Endothelial cell of umbilical vein (primary cell): ENCODE data around the gene CFAP77. TPM values are rescaled to one million over a fixed set of nuclear protein-coding genes. Genes with fewer than 3 reads are reported as not detected.

Source experiments
- BruUV-seq: library from RNA; stranded (reverse); fragments of 400-500 nt; replicated peaks from 2 replicates; lab custom pipeline; 2021; lab: Mats Ljungman, UMichigan
- CTCF ChIA-PET: fragments of 300-600, 350-600 bp; sonication (Branson Sonifier 250); formaldehyde crosslinking; loops from one replicate; lab custom pipeline; 2021; ENCODE audit warnings: antibody characterized with exemption, inconsistent platforms; lab: Charles Lee
- POLR2A ChIA-PET: fragments of 300-600, 350-600 bp; sonication (Branson Sonifier 250); formaldehyde crosslinking; loops from one replicate; lab custom pipeline; 2021; ENCODE audit warnings: antibody characterized with exemption, inconsistent platforms; lab: Charles Lee
- DNase-seq: peaks from one replicate; pipeline ENCODE4 v3.0.0-alpha.2; 2011; ENCODE audit warnings: low read depth, low spot score
- FAIRE-seq: peaks from 2 replicates; lab custom pipeline; 2011; peaks lifted over from hg19 to GRCh38; lab: Jason Lieb, UNC
- H2AFZ ChIP-seq: 2 replicates; pipeline ENCODE4 v1.6.0; 2012; ENCODE audit warnings: low read depth, low read length, control low read depth, inconsistent platforms
- H3K27ac ChIP-seq: 2 replicates; pipeline ENCODE4 v1.5.1; 2011; ENCODE audit warnings: low read depth, mild to moderate bottlenecking, control low read depth, low read length, moderate library complexity; ENCODE audit not compliant: insufficient read depth
- H3K27me3 ChIP-seq, 2 experiments: 2 replicates each; pipeline versions ENCODE4 v1.6.0 to v1.6.1; 2011; ENCODE audit warnings: low read length in 2 of 2, mixed read lengths in 1 of 2; ENCODE audit not compliant: control insufficient read depth in 2 of 2, insufficient read depth in 2 of 2
- H3K36me3 ChIP-seq, 2 experiments: 2 replicates in 1 of 2; 3 replicates in 1 of 2; pipeline ENCODE4 v1.5.1; 2011; ENCODE audit warnings: low read length in 2 of 2, mild to moderate bottlenecking in 1 of 2, moderate library complexity in 1 of 2; ENCODE audit not compliant: control insufficient read depth in 2 of 2, insufficient read depth in 2 of 2; ENCODE audit errors: extremely low read depth in 1 of 2
- H3K4me1 ChIP-seq: 3 replicates; pipeline ENCODE4 v1.5.1; 2011; ENCODE audit warnings: mild to moderate bottlenecking, low read length; ENCODE audit not compliant: control insufficient read depth, insufficient read depth; ENCODE audit errors: extremely low read depth
- H3K4me2 ChIP-seq: 2 replicates; pipeline ENCODE4 v1.6.1; 2011; ENCODE audit warnings: low read length, control low read depth, mixed read lengths; ENCODE audit not compliant: insufficient read depth
- H3K4me3 ChIP-seq, 3 experiments: fragments of 200-600 bp in 1 of 3; sonication (generic), shearing (Covaris generic) in 1 of 3; replicated peaks in 1 of 3; 2 replicates each; pipeline ENCODE4 v1.5.1; 2011 to 2016; ENCODE audit warnings: control low read depth in 3 of 3, low read length in 3 of 3, mild to moderate bottlenecking in 2 of 3, inconsistent platforms in 1 of 3, low read depth in 1 of 3, moderate library complexity in 1 of 3; ENCODE audit not compliant: insufficient read depth in 1 of 3
- H3K79me2 ChIP-seq: 2 replicates; pipeline ENCODE4 v1.6.0; 2012; ENCODE audit warnings: low read length, inconsistent platforms; ENCODE audit not compliant: control insufficient read depth, insufficient read depth
- H3K9ac ChIP-seq: replicated peaks from 2 replicates; pipeline ENCODE3; 2011; ENCODE audit warnings: low read length, control low read depth; ENCODE audit not compliant: insufficient read depth; ENCODE audit errors: extremely low read depth
- H3K9me1 ChIP-seq: replicated peaks from 3 replicates; pipeline ENCODE4 v1.6.0; 2011; ENCODE audit warnings: mild to moderate bottlenecking, low read length; ENCODE audit not compliant: control insufficient read depth, insufficient read depth; ENCODE audit errors: extremely low read depth
- H3K9me3 ChIP-seq: replicated peaks from 2 replicates; pipeline ENCODE4 v1.5.1; 2012; ENCODE audit warnings: low read length, inconsistent platforms; ENCODE audit not compliant: control insufficient read depth, insufficient read depth
- H4K20me1 ChIP-seq: replicated peaks from 2 replicates; pipeline ENCODE3; 2011; ENCODE audit warnings: mild to moderate bottlenecking, low read length; ENCODE audit not compliant: control insufficient read depth, insufficient read depth; ENCODE audit errors: extremely low read depth
- CTCF ChIP-seq, 2 donors: IDR thresholded peaks; 1 replicate in 1 of 2; 2 replicates in 1 of 2; pipeline ENCODE4 v1.5.1; 2011; ENCODE audit warnings: low read length in 2 of 2, mild to moderate bottlenecking in 2 of 2, moderate library complexity in 2 of 2, control low read depth in 1 of 2, inconsistent platforms in 1 of 2, low read depth in 1 of 2; ENCODE audit not compliant: insufficient read depth in 1 of 2; ENCODE audit errors: extremely low read depth in 1 of 2
- EZH2 ChIP-seq: IDR thresholded peaks from 2 replicates; pipeline ENCODE4 v1.6.1; 2012; ENCODE audit warnings: borderline replicate concordance, low read depth, mild to moderate bottlenecking, moderate library complexity, low read length, inconsistent platforms; ENCODE audit not compliant: severe bottlenecking
- FOS ChIP-seq: IDR thresholded peaks from 2 replicates; pipeline ENCODE4 v1.6.1; 2011; ENCODE audit warnings: mild to moderate bottlenecking, low read length, moderate library complexity, borderline replicate concordance; ENCODE audit not compliant: insufficient read depth
- GATA2 ChIP-seq: IDR thresholded peaks from 2 replicates; pipeline ENCODE4 v1.7.0; 2011; ENCODE audit warnings: low read depth, mild to moderate bottlenecking, moderate library complexity, mixed read lengths, low read length; ENCODE audit not compliant: insufficient read length, insufficient read depth
- JUN ChIP-seq: IDR thresholded peaks from 2 replicates; pipeline ENCODE4 v1.6.1; 2011; ENCODE audit warnings: borderline replicate concordance, low read depth; ENCODE audit not compliant: insufficient read length, insufficient read depth
- MYC ChIP-seq: IDR thresholded peaks from one replicate; pipeline ENCODE4 v1.6.1; 2011; ENCODE audit warnings: mild to moderate bottlenecking, low read depth, low read length
- POLR2A ChIP-seq: IDR thresholded peaks from 2 replicates; pipeline ENCODE4 v1.6.1; 2012; ENCODE audit warnings: low read depth, mild to moderate bottlenecking, control low read depth, low read length
- POLR2AphosphoS5 ChIP-seq: IDR thresholded peaks from 2 replicates; pipeline ENCODE4 v1.6.1; 2012; ENCODE audit warnings: low read depth, mild to moderate bottlenecking, control low read depth, low read length, moderate library complexity; ENCODE audit not compliant: insufficient read depth
- dilution Hi-C: fragments of 300-500 bp; cut with MboI; formaldehyde crosslinking; loops from one replicate; pipeline ENCODE4 v1.15.0; 2019; ENCODE audit warnings: low sequenced_read_pairs; ENCODE audit not compliant: extremely low pct_ligation_motif_present
- intact Hi-C: fragments of 100-400 bp; cut with micrococcal nuclease; formaldehyde crosslinking; loops from one replicate; pipeline ENCODE4 v1.10.0; 2022
- polyA plus RNA-seq, 4 experiments: library from polyadenylated mRNA; depleted of rRNA in 3 of 4; stranded (reverse) in 3 of 4; unstranded in 1 of 4; fragments of >200 nt; gene quantifications; 2 replicates each; pipeline versions ENCODE4 v1.2.1 to v1.2.3, GENCODE V29; 2011 to 2012; ENCODE audit warnings: missing spikeins in 1 of 4
- total RNA-seq: library from RNA; stranded (reverse); gene quantifications from 2 replicates; pipeline ENCODE4 v1.2.3, GENCODE V29; 2021
- TF ChIP-seq, protein P1 (sequence below): IDR thresholded peaks from 2 replicates; pipeline ENCODE4 v1.6.1; 2011; ENCODE audit not compliant: insufficient read depth, insufficient read length

The CFAP77 gene
- total and polyA plus RNA-seq, 2 donors (not counting 3 experiments of a cell fraction or from before 2014, with no cell fraction given) = not detected

GRCh38 chr9:132472599-132472998 lies 62.6 kb downstream of the CFAP77 start:
- BruUV-seq = no TSS peak
- TF ChIP-seq GATA2 = no peak
- TF ChIP-seq FOS = no peak
- no peak for TF ChIP-seq POLR2A
- no peak for TF ChIP-seq JUN
- intact Hi-C loops = no loop called here
- dilution Hi-C loops = no loop called here
- no peak overlapping the region for H3K4me3 ChIP-seq
- H3K27me3 ChIP-seq = no peaks in the 10 kb centered on the region
- H3K27ac ChIP-seq = no peak overlapping the region
- POLR2A ChIA-PET = no interaction called here
- no peak overlapping the region for H3K9ac ChIP-seq
- H3K9me1 ChIP-seq = no peaks in the 10 kb centered on the region
- no peak overlapping the region for H3K4me2 ChIP-seq
- FAIRE-seq (no peak), DNase-seq (no peak)
- no peak overlapping the region for H2AFZ ChIP-seq
- H3K36me3 ChIP-seq = no peaks in the 10 kb centered on the region
- H3K9me3 ChIP-seq = no peaks in the 10 kb centered on the region
- no peaks in the 10 kb centered on the region for H4K20me1 ChIP-seq
- CTCF ChIA-PET = no interaction called here
- no peaks in the 10 kb centered on the region for H3K79me2 ChIP-seq
- H3K4me1 ChIP-seq = no peaks in the 10 kb centered on the region

DNA sequence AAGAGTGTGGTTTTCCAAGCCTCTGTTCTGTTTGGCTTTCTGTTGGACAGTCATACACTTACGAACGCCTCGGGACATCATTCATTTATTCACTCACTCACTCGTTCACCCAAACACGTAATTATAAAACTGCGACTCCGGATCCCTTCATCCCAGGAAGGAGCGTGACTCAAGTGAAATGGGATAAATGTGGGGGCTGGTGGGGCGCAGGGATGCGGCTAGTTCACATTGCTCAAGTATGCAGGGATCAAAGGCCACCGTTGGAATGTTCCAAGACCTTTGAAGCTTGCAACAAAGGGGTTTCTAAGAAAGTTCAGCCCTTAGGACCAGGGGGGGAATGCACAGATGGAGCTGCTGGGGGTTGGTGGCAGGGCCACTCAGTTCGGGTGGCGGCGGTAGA lies 64.2 kb downstream of the CFAP77 start:
- H3K4me1 ChIP-seq = no peaks in the 10 kb centered on the region
- FAIRE-seq (no peak), DNase-seq (no peak)
- no peak overlapping the region for H3K4me3 ChIP-seq
- TF ChIP-seq JUN (no peak), FOS (no peak), EZH2 (no peak), POLR2AphosphoS5 (no peak), CTCF (IDR thresholded peaks at IDR 0.05; ENCODE audit: extremely low read depth in 1 of 2, insufficient read depth in 1 of 2, low read depth in 1 of 2, low read length in 2 of 2) (no peak), POLR2A (no peak), MYC (no peak), GATA2 (no peak)
- TF ChIP-seq, protein P1, sequence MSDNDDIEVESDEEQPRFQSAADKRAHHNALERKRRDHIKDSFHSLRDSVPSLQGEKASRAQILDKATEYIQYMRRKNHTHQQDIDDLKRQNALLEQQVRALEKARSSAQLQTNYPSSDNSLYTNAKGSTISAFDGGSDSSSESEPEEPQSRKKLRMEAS = no peak
- H3K36me3 ChIP-seq = no peaks in the 10 kb centered on the region
- H3K4me2 ChIP-seq = no peak overlapping the region
- intact Hi-C loops (no loop called here), dilution Hi-C loops (no loop called here)
- no TSS peak for BruUV-seq
- H3K27me3 ChIP-seq = no peaks in the 10 kb centered on the region
- no peak overlapping the region for H3K27ac ChIP-seq
- H3K9me1 ChIP-seq = no peaks in the 10 kb centered on the region
- H3K9ac ChIP-seq = no peak overlapping the region
- H3K79me2 ChIP-seq = no peaks in the 10 kb centered on the region
- POLR2A ChIA-PET = no interaction called here
- CTCF ChIA-PET = no interaction called here
- no peak overlapping the region for H2AFZ ChIP-seq
- no peaks in the 10 kb centered on the region for H3K9me3 ChIP-seq
- H4K20me1 ChIP-seq = no peaks in the 10 kb centered on the region
